Endothelial cell (in vitro differentiated cells): ENCODE results near the gene ANKRD12. TPM values are rescaled to one million over a fixed set of nuclear protein-coding genes. Genes with fewer than 3 reads are reported as not detected.

Source experiments
- DNase-seq: peaks from one replicate; pipeline ENCODE4 v3.0.0; 2021; ENCODE audit warnings: low spot score
- H3K27ac Mint-ChIP-seq: one replicate; pipeline ENCODE4 v1.8.0; 2021; ENCODE audit warnings: mixed read lengths, inconsistent platforms; ENCODE audit not compliant: unreplicated experiment
- H3K27me3 Mint-ChIP-seq: one replicate; pipeline ENCODE4 v1.8.0; 2021; ENCODE audit warnings: mild to moderate bottlenecking, moderate library complexity, mixed read lengths, inconsistent platforms; ENCODE audit not compliant: unreplicated experiment
- H3K36me3 Mint-ChIP-seq: one replicate; pipeline ENCODE4 v1.8.0; 2021; ENCODE audit warnings: mild to moderate bottlenecking, low read depth, mixed read lengths, inconsistent platforms; ENCODE audit not compliant: unreplicated experiment
- H3K4me1 Mint-ChIP-seq: one replicate; pipeline ENCODE4 v1.8.0; 2021; ENCODE audit warnings: mild to moderate bottlenecking, mixed read lengths, inconsistent platforms; ENCODE audit not compliant: unreplicated experiment
- H3K4me3 Mint-ChIP-seq: one replicate; pipeline ENCODE4 v1.8.0; 2021; ENCODE audit warnings: mild to moderate bottlenecking, mixed read lengths, inconsistent platforms; ENCODE audit not compliant: unreplicated experiment
- H3K9me3 Mint-ChIP-seq: one replicate; pipeline ENCODE4 v1.8.0; 2021; ENCODE audit warnings: mixed read lengths, inconsistent platforms; ENCODE audit not compliant: unreplicated experiment
- total RNA-seq: library from RNA; stranded (reverse); fragmentation: NEBNext Ultra II Directional; extraction: Animal tissue kit (Norgen Biotek cat#: 25700); gene quantifications from one replicate; pipeline ENCODE4 v1.2.1, GENCODE V29; 2021; ENCODE audit not compliant: unreplicated experiment
- TF ChIP-seq, protein P1 (sequence below): fragments of 200-600 bp; sonication (generic); IDR thresholded peaks from one replicate; pipeline ENCODE4 v1.5.0; 2021; ENCODE audit warnings: antibody characterized with exemption; ENCODE audit not compliant: unreplicated experiment

Gene ANKRD12
- total RNA-seq, 1 donor from 2014 or later: 32.9 TPM

GRCh38 chr18:9232977-9233376 lies 96.4 kb downstream of the ANKRD12 start:
- Mint-ChIP-seq H3K4me1 (peaks cover 22% of the 10 kb centered on the region), H3K27ac (no peak overlapping the region), H3K9me3 (peaks cover 6% of the 10 kb centered on the region), H3K27me3 (peaks cover 2% of the 10 kb centered on the region), H3K36me3 (peaks cover 24% of the 10 kb centered on the region), H3K4me3 (no peak overlapping the region)
- no peak for DNase-seq
- TF ChIP-seq, protein P1, sequence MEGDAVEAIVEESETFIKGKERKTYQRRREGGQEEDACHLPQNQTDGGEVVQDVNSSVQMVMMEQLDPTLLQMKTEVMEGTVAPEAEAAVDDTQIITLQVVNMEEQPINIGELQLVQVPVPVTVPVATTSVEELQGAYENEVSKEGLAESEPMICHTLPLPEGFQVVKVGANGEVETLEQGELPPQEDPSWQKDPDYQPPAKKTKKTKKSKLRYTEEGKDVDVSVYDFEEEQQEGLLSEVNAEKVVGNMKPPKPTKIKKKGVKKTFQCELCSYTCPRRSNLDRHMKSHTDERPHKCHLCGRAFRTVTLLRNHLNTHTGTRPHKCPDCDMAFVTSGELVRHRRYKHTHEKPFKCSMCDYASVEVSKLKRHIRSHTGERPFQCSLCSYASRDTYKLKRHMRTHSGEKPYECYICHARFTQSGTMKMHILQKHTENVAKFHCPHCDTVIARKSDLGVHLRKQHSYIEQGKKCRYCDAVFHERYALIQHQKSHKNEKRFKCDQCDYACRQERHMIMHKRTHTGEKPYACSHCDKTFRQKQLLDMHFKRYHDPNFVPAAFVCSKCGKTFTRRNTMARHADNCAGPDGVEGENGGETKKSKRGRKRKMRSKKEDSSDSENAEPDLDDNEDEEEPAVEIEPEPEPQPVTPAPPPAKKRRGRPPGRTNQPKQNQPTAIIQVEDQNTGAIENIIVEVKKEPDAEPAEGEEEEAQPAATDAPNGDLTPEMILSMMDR: no peak

DNA sequence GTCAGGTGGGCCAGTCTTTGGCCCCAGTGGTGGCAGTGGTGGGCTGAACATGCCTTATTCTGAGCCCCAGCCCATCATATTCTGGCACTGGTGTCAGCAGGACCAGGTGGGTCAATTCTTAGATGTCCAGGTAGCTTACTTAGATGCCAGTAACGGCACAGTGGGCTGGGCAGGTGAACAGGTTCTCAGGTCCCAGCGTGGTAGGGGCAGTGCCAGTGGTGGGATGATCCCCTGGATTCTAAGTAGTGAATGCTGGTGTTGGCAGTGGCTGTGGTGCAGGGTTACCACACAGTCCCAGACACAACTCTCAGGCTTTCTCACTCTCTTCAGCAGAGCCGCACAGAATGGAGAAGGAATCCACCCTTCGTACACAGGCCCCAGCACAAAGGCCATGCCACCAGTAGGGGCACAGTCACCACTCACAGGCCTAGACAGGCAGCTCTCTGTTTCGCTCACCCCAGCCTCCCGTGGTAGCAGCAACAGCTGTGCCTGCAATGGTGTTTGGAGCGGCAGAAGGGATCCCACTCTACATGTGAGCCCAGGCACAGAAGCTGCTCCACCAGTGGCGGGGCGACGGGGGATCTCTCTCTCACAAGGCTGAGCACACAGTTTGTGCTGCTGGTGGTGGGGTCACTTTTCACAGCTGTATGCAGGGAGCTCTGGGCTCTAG lies 97.3 kb downstream of the ANKRD12 start:
- TF ChIP-seq, protein P1: no peak
- peaks cover 24% of the 10 kb centered on the region for H3K36me3 Mint-ChIP-seq
- peak overlapping the region; percentile 4 for H3K4me3 Mint-ChIP-seq
- H3K27ac Mint-ChIP-seq: peak overlapping the region; percentile 11
- H3K27me3 Mint-ChIP-seq: peaks cover 2% of the 10 kb centered on the region
- peaks cover 6% of the 10 kb centered on the region for H3K9me3 Mint-ChIP-seq
- no peak for DNase-seq
- H3K4me1 Mint-ChIP-seq: peaks cover 28% of the 10 kb centered on the region

- H3K4me3 Mint-ChIP-seq: no peak overlapping the region
- no peak overlapping the region for H3K27ac Mint-ChIP-seq
- DNase-seq: no peak
- peaks cover 28% of the 10 kb centered on the region for H3K4me1 Mint-ChIP-seq
- H3K36me3 Mint-ChIP-seq: peaks cover 24% of the 10 kb centered on the region
- H3K27me3 Mint-ChIP-seq: peaks cover 2% of the 10 kb centered on the region
- TF ChIP-seq, protein P1: no peak
- H3K9me3 Mint-ChIP-seq: peaks cover 6% of the 10 kb centered on the region
Measured at GRCh38 chr18:9234528-9234927, 97.9 kb downstream of the ANKRD12 start.

DNA sequence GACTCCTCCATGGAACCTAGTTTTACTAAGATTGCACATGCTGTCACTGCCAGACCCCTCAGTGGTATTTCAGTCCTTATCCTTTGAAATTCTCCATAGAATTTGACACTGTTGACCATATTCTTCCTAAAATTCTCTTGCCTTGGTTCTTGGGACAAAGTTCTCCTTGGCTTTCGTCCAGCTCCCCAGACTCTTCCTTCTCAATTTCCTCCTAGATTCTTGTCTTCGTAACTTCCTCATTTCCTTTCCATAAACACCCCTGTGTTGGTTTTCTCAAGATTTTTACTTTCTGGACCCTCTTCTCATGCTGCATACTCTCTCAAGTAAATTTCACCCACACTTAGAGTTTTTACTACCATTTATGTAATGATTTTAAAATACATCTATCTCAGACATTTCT lies 101.4 kb downstream of the ANKRD12 start:
- DNase-seq: no peak
- TF ChIP-seq, protein P1: no peak
- no peaks in the 10 kb centered on the region for H3K9me3 Mint-ChIP-seq
- H3K27ac Mint-ChIP-seq: peak overlapping the region; percentile 7
- H3K4me1 Mint-ChIP-seq: peaks cover 28% of the 10 kb centered on the region
- H3K4me3 Mint-ChIP-seq: no peak overlapping the region
- H3K36me3 Mint-ChIP-seq: peaks cover 8% of the 10 kb centered on the region
- peaks cover 2% of the 10 kb centered on the region for H3K27me3 Mint-ChIP-seq

- H3K27ac Mint-ChIP-seq: no peak overlapping the region
- no peak overlapping the region for H3K4me3 Mint-ChIP-seq
- TF ChIP-seq, protein P1: no peak
- H3K4me1 Mint-ChIP-seq: peaks cover 22% of the 10 kb centered on the region
- H3K27me3 Mint-ChIP-seq: no peaks in the 10 kb centered on the region
- DNase-seq: no peak
- no peaks in the 10 kb centered on the region for H3K36me3 Mint-ChIP-seq
- H3K9me3 Mint-ChIP-seq: no peaks in the 10 kb centered on the region
Measured at GRCh38 chr18:9239720-9240119, 103.1 kb downstream of the ANKRD12 start.
